H9 (cell line): ENCODE measurements around the gene GNAT3. TPM values are rescaled to one million over a fixed set of nuclear protein-coding genes. Genes with fewer than 3 reads are reported as not detected.

ENCODE experiments used
- DNase-seq: peaks from one replicate; pipeline ENCODE4 v3.0.0-alpha.2; 2017
- H2AFZ ChIP-seq: one replicate; pipeline ENCODE4 v1.6.1; 2013; ENCODE audit warnings: mild to moderate bottlenecking, low read length, control low read depth, moderate library complexity
- H2AK5ac ChIP-seq: 2 replicates; pipeline ENCODE4 v1.6.1; 2013; ENCODE audit warnings: low read length, control low read depth, mixed read lengths; ENCODE audit not compliant: insufficient read length
- H2BK120ac ChIP-seq: one replicate; pipeline ENCODE4 v1.6.1; 2013; ENCODE audit warnings: low read depth, mild to moderate bottlenecking, low read length, control low read depth, inconsistent platforms; ENCODE audit not compliant: poor library complexity, severe bottlenecking
- H2BK12ac ChIP-seq: 2 replicates; pipeline ENCODE4 v1.6.1; 2013; ENCODE audit warnings: low read length, control low read depth, mixed read lengths, low read depth; ENCODE audit not compliant: insufficient read length
- H2BK15ac ChIP-seq: 2 replicates; pipeline ENCODE4 v1.6.1; 2013; ENCODE audit warnings: low read depth, low read length, control low read depth
- H2BK20ac ChIP-seq: one replicate; pipeline ENCODE4 v1.6.1; 2013; ENCODE audit warnings: low read depth, mild to moderate bottlenecking, low read length, control low read depth, inconsistent platforms; ENCODE audit not compliant: poor library complexity, severe bottlenecking
- H2BK5ac ChIP-seq: 2 replicates; pipeline ENCODE4 v1.6.1; 2013; ENCODE audit warnings: low read length, control low read depth, mixed read lengths; ENCODE audit not compliant: insufficient read length
- H3K14ac ChIP-seq: 2 replicates; pipeline ENCODE4 v1.6.1; 2013; ENCODE audit warnings: low read length, control low read depth; ENCODE audit not compliant: insufficient read depth
- H3K18ac ChIP-seq: 2 replicates; pipeline ENCODE4 v1.6.1; 2013; ENCODE audit warnings: low read depth, mild to moderate bottlenecking, mixed read lengths, low read length, control low read depth; ENCODE audit not compliant: insufficient read length
- H3K23ac ChIP-seq: 2 replicates; pipeline ENCODE4 v1.6.1; 2013; ENCODE audit warnings: low read length, control low read depth, mixed read lengths, low read depth; ENCODE audit not compliant: insufficient read length
- H3K23me2 ChIP-seq: 2 replicates; pipeline ENCODE4 v1.6.1; 2013; ENCODE audit warnings: low read depth, mild to moderate bottlenecking, mixed read lengths, low read length, control low read depth; ENCODE audit not compliant: insufficient read length, poor library complexity, severe bottlenecking
- H3K27ac ChIP-seq: 2 replicates; pipeline ENCODE4 v1.5.1; 2013; ENCODE audit warnings: low read length, control low read depth, mixed read lengths, low read depth; ENCODE audit not compliant: insufficient read length
- H3K27me3 ChIP-seq: 2 replicates; pipeline ENCODE4 v1.6.1; 2013; ENCODE audit warnings: low read length, control low read depth, inconsistent platforms; ENCODE audit not compliant: insufficient read depth
- H3K4ac ChIP-seq: 2 replicates; pipeline ENCODE4 v1.6.1; 2013; ENCODE audit warnings: low read depth, mild to moderate bottlenecking, control low read depth, inconsistent platforms, low read length, moderate library complexity
- H3K4me1 ChIP-seq: 2 replicates; pipeline ENCODE4 v1.6.1; 2013; ENCODE audit warnings: low read length, control low read depth, inconsistent platforms; ENCODE audit not compliant: insufficient read depth
- H3K4me2 ChIP-seq: 2 replicates; pipeline ENCODE4 v1.6.1; 2013; ENCODE audit warnings: low read length, control low read depth, mixed read lengths; ENCODE audit not compliant: insufficient read length, insufficient read depth
- H3K56ac ChIP-seq: 2 replicates; pipeline ENCODE4 v1.6.1; 2013; ENCODE audit warnings: low read depth, mild to moderate bottlenecking, mixed read lengths, low read length, control low read depth; ENCODE audit not compliant: insufficient read length
- H3K79me1 ChIP-seq: 2 replicates; pipeline ENCODE4 v1.6.1; 2013; ENCODE audit warnings: low read depth, mild to moderate bottlenecking, moderate library complexity, low read length, control low read depth, inconsistent platforms; ENCODE audit not compliant: insufficient read depth, poor library complexity, severe bottlenecking
- H3K79me2 ChIP-seq: 2 replicates; pipeline ENCODE4 v1.6.1; 2013; ENCODE audit warnings: low read length, control low read depth, inconsistent platforms; ENCODE audit not compliant: insufficient read depth
- H3K9ac ChIP-seq: 2 replicates; pipeline ENCODE4 v1.6.1; 2013; ENCODE audit warnings: low read length, control low read depth, mixed read lengths; ENCODE audit not compliant: insufficient read length; ENCODE audit errors: extremely low read depth
- H3K9me3 ChIP-seq: one replicate; pipeline ENCODE4 v1.6.1; 2013; ENCODE audit warnings: low read depth, low read length, inconsistent platforms; ENCODE audit not compliant: control insufficient read depth
- H3T11ph ChIP-seq: one replicate; pipeline ENCODE4 v1.6.1; 2013; ENCODE audit warnings: mild to moderate bottlenecking, low read length, control low read depth, inconsistent platforms
- H4K20me1 ChIP-seq: one replicate; pipeline ENCODE4 v1.6.1; 2013; ENCODE audit not compliant: control insufficient read depth, insufficient read length, insufficient read depth
- H4K5ac ChIP-seq: 2 replicates; pipeline ENCODE4 v1.6.1; 2013; ENCODE audit warnings: low read depth, mild to moderate bottlenecking, mixed read lengths, low read length, control low read depth; ENCODE audit not compliant: insufficient read length
- H4K8ac ChIP-seq: replicated peaks from 2 replicates; pipeline ENCODE4 v1.6.1; 2013; ENCODE audit warnings: low read length, control low read depth, mixed read lengths, low read depth; ENCODE audit not compliant: insufficient read length
- H4K91ac ChIP-seq: 2 replicates; pipeline ENCODE4 v1.6.1; 2013; ENCODE audit warnings: low read depth, mild to moderate bottlenecking, moderate library complexity, mixed read lengths, low read length, control low read depth; ENCODE audit not compliant: insufficient read length
- H3K27ac Mint-ChIP-seq, 3 experiments: 2 replicates in 2 of 3; 3 replicates in 1 of 3; pipeline ENCODE4 v1.8.0; 2020 to 2021; ENCODE audit warnings: mixed read lengths in 3 of 3, mild to moderate bottlenecking in 1 of 3, moderate library complexity in 1 of 3
- H3K27me3 Mint-ChIP-seq: 2 replicates; pipeline ENCODE4 v1.8.0; 2021; ENCODE audit warnings: low read depth, mild to moderate bottlenecking, moderate library complexity, mixed read lengths
- H3K36me3 Mint-ChIP-seq, 3 experiments: 2 replicates in 2 of 3; 3 replicates in 1 of 3; pipeline ENCODE4 v1.8.0; 2020 to 2021; ENCODE audit warnings: low read depth in 3 of 3, mixed read lengths in 3 of 3; ENCODE audit not compliant: insufficient read depth in 1 of 3
- H3K4me1 Mint-ChIP-seq, 2 experiments: 2 replicates each; pipeline ENCODE4 v1.8.0; 2020; ENCODE audit warnings: mixed read lengths in 2 of 2
- H3K4me3 Mint-ChIP-seq, 2 experiments: 2 replicates in 1 of 2; 3 replicates in 1 of 2; pipeline ENCODE4 v1.8.0; 2020 to 2021; ENCODE audit warnings: mild to moderate bottlenecking in 2 of 2, mixed read lengths in 2 of 2, moderate library complexity in 1 of 2
- H3K9me3 Mint-ChIP-seq, 2 experiments: 2 replicates in 1 of 2; 3 replicates in 1 of 2; pipeline ENCODE4 v1.8.0; 2020; ENCODE audit warnings: mild to moderate bottlenecking in 2 of 2, mixed read lengths in 2 of 2, moderate library complexity in 1 of 2
- WGBS: extraction: QIAGEN DNeasy Blood & Tissue Kit; methylation state at CpG from one replicate; pipeline ENCODE4 v1.1.7; 2013; ENCODE audit warnings: missing lambda C conversion rate, low lambda C conversion rate, mixed read lengths; ENCODE audit not compliant: insufficient read length; ENCODE audit errors: extremely low coverage; 5-methylcytosine and 5-hydroxymethylcytosine counted together
- total RNA-seq: library from RNA; stranded (reverse); gene quantifications from 2 replicates; pipeline ENCODE4 v1.2.1, GENCODE V29; 2021
- TF ChIP-seq, protein P1 (sequence below): fragments of 200-600 bp; sonication (generic); conservative IDR thresholded peaks from 3 replicates; pipeline ENCODE4 v1.8.0; 2021; ENCODE audit warnings: antibody characterized with exemption, mild to moderate bottlenecking

Gene GNAT3
- total RNA-seq, 1 experiment from 2014 or later: not detected

DNA sequence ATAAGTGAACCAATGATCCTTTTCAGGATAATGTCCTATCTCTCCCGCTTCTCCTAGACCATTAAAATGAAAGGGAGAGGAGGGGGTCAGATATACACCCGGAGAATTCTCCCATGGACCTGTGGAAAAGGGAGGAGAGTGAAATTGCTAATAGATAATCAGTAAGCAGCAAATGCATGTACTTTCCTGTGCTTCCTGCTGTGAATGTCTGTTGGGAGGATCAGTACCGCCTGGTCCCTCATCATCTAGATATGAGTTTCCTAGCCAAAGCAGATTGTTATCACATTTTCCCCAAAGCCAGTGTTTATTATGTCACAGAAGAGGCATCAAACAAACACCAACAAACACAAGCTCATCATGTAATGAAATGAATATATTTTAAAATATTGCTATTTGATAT lies 96.8 kb downstream of the GNAT3 start:
- WGBS: no CpG with 5 or more reads among the region's 3 CpGs
- H2BK12ac ChIP-seq: no peak overlapping the region
- no peak overlapping the region for H3T11ph ChIP-seq
- H4K20me1 ChIP-seq: no peaks in the 10 kb centered on the region
- Mint-ChIP-seq H3K9me3 (no peaks in the 10 kb centered on the region; a peak in 1 of 5 replicates), H3K4me1 (peaks cover 6% of the 10 kb centered on the region in 2 experiments), H3K27me3 (no peaks in the 10 kb centered on the region), H3K36me3 (no peaks in the 10 kb centered on the region), H3K4me3 (no peak overlapping the region), H3K27ac (no peak overlapping the region)
- no peak overlapping the region for H4K5ac ChIP-seq
- no peak overlapping the region for H3K9ac ChIP-seq
- H3K79me2 ChIP-seq: no peaks in the 10 kb centered on the region
- H3K4me2 ChIP-seq: no peak overlapping the region
- H3K4me1 ChIP-seq: no peaks in the 10 kb centered on the region
- no peak overlapping the region for H3K18ac ChIP-seq
- H3K27ac ChIP-seq: no peak overlapping the region
- H2BK20ac ChIP-seq: no peak overlapping the region
- TF ChIP-seq, protein P1, sequence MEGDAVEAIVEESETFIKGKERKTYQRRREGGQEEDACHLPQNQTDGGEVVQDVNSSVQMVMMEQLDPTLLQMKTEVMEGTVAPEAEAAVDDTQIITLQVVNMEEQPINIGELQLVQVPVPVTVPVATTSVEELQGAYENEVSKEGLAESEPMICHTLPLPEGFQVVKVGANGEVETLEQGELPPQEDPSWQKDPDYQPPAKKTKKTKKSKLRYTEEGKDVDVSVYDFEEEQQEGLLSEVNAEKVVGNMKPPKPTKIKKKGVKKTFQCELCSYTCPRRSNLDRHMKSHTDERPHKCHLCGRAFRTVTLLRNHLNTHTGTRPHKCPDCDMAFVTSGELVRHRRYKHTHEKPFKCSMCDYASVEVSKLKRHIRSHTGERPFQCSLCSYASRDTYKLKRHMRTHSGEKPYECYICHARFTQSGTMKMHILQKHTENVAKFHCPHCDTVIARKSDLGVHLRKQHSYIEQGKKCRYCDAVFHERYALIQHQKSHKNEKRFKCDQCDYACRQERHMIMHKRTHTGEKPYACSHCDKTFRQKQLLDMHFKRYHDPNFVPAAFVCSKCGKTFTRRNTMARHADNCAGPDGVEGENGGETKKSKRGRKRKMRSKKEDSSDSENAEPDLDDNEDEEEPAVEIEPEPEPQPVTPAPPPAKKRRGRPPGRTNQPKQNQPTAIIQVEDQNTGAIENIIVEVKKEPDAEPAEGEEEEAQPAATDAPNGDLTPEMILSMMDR: no peak
- no peak overlapping the region for H2BK5ac ChIP-seq
- no peaks in the 10 kb centered on the region for H3K79me1 ChIP-seq
- H3K23me2 ChIP-seq: no peaks in the 10 kb centered on the region
- no peak overlapping the region for H4K8ac ChIP-seq
- no peak overlapping the region for H4K91ac ChIP-seq
- H2BK120ac ChIP-seq: no peak overlapping the region
- H3K27me3 ChIP-seq: no peaks in the 10 kb centered on the region
- no peak overlapping the region for H3K14ac ChIP-seq
- no peak overlapping the region for H2AK5ac ChIP-seq
- no peak overlapping the region for H2BK15ac ChIP-seq
- no peak overlapping the region for H3K23ac ChIP-seq
- no peak overlapping the region for H3K56ac ChIP-seq
- H3K9me3 ChIP-seq: no peaks in the 10 kb centered on the region
- H2AFZ ChIP-seq: no peak overlapping the region
- no peak for DNase-seq
- H3K4ac ChIP-seq: no peak overlapping the region
